ENCODE results near the gene SNX9.

DNA sequence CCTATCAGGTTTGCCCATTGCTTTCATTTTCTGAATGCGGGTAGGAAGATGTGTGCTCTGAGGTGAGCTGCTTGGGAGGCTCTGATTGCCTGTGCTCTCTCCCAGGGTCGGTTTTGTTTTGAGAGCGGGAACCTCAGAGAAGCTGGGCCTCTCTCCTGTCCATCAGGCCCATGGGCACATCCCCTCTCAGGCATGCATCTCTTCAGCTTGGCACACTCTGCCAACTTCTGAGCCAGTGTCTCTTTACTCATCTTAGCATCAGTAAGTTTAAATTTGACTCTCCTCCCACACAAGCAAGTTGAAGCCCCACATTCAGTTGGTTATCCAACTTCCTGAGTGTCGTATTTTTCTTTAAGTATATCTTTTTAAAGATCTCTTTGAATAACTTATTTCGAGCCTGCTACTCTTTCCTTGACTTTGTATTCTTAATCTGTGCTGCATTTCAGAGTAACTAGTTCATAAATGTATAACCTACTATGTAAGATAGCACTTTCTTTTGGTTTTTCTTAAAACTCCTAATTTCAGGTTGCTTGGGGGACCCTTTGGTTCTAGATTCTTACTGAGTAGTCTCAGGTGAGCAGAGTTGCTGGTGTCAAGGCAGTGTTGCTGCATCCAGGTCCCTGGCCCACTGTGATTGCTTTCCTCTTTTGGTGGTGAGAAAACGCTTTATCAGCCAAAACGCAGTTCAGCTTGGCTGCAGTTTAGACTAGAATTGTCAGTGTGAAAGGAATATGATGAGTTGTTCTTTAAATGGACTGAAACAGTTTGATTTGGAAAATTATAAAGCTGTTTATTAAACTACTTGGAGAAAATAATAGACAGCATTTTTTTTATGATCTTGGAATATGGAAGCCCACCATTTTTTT, 54.8 kb downstream of the SNX9 start:
- TF ChIP-seq, protein P1, sequence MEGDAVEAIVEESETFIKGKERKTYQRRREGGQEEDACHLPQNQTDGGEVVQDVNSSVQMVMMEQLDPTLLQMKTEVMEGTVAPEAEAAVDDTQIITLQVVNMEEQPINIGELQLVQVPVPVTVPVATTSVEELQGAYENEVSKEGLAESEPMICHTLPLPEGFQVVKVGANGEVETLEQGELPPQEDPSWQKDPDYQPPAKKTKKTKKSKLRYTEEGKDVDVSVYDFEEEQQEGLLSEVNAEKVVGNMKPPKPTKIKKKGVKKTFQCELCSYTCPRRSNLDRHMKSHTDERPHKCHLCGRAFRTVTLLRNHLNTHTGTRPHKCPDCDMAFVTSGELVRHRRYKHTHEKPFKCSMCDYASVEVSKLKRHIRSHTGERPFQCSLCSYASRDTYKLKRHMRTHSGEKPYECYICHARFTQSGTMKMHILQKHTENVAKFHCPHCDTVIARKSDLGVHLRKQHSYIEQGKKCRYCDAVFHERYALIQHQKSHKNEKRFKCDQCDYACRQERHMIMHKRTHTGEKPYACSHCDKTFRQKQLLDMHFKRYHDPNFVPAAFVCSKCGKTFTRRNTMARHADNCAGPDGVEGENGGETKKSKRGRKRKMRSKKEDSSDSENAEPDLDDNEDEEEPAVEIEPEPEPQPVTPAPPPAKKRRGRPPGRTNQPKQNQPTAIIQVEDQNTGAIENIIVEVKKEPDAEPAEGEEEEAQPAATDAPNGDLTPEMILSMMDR (IDR thresholded peaks at IDR 0.05 in 4 of 5, conservative IDR thresholded peaks at IDR 0.05 in 1 of 5), result no peak
- TF ChIP-seq POLR2A (IDR thresholded peaks at IDR 0.05), result no peak
